GM23338 (cell line): ENCODE measurements around the gene MYADM. TPM values are rescaled to one million over a fixed set of nuclear protein-coding genes. Genes with fewer than 3 reads are reported as not detected.

Experiments
- ATAC-seq: fragments of 200-7000 bp; cut with Tn5 transposase; 3 replicates; pipeline ENCODE4 v1.9.1; 2020
- DNase-seq: peaks from one replicate; pipeline ENCODE4 v3.0.0-alpha.2; 2015; ENCODE audit warnings: low spot score
- H2AFZ ChIP-seq: fragments of 200-600 bp; sonication (generic); 2 replicates; pipeline ENCODE4 v1.8.0; 2016; ENCODE audit warnings: antibody characterized with exemption, mild to moderate bottlenecking, moderate library complexity
- H3F3A ChIP-seq: fragments of 200-600 bp; sonication (generic); replicated peaks from 2 replicates; pipeline ENCODE4 v1.8.0; 2017; ENCODE audit warnings: antibody characterized with exemption, mixed run types, low read depth
- H3K27ac ChIP-seq: fragments of 200-600 bp; sonication (generic); 2 replicates; pipeline ENCODE4 v1.6.1; 2016; ENCODE audit warnings: low read depth
- H3K27me3 ChIP-seq: fragments of 200-600 bp; sonication (generic); 2 replicates; pipeline ENCODE4 v1.8.0; 2016; ENCODE audit warnings: mild to moderate bottlenecking, mixed run types, moderate library complexity; ENCODE audit not compliant: insufficient read depth
- H3K36me3 ChIP-seq: fragments of 200-600 bp; sonication (generic); 2 replicates; pipeline ENCODE4 v1.8.0; 2016; ENCODE audit warnings: mild to moderate bottlenecking; ENCODE audit not compliant: insufficient read depth
- H3K4me1 ChIP-seq: fragments of 200-600 bp; sonication (generic); 2 replicates; pipeline ENCODE4 v1.8.0; 2016; ENCODE audit warnings: mild to moderate bottlenecking, moderate library complexity; ENCODE audit not compliant: insufficient read depth
- H3K4me2 ChIP-seq: fragments of 200-600 bp; sonication (generic); 2 replicates; pipeline ENCODE4 v1.7.1; 2017; ENCODE audit warnings: mixed run types
- H3K4me3 ChIP-seq: fragments of 200-600 bp; sonication (generic); 2 replicates; pipeline ENCODE4 v1.6.1; 2016; ENCODE audit warnings: mixed run types
- H3K79me2 ChIP-seq: fragments of 200-600 bp; sonication (generic); replicated peaks from 2 replicates; pipeline ENCODE4 v1.8.0; 2017; ENCODE audit warnings: mild to moderate bottlenecking; ENCODE audit not compliant: insufficient read depth
- H3K9me2 ChIP-seq: fragments of 200-600 bp; sonication (generic); 2 replicates; pipeline ENCODE4 v1.8.0; 2017; ENCODE audit not compliant: insufficient read depth
- H4K20me1 ChIP-seq: fragments of 200-600 bp; sonication (generic); replicated peaks from 2 replicates; pipeline ENCODE4 v1.8.0; 2017; ENCODE audit warnings: mild to moderate bottlenecking; ENCODE audit not compliant: insufficient read depth
- H3K27ac Mint-ChIP-seq: 2 replicates; pipeline ENCODE4 v1.8.0; 2020; ENCODE audit warnings: inconsistent platforms, mild to moderate bottlenecking, moderate library complexity, mixed read lengths
- H3K27me3 Mint-ChIP-seq: 3 replicates; pipeline ENCODE4 v1.8.0; 2022; ENCODE audit warnings: low read depth, mild to moderate bottlenecking, moderate library complexity, mixed read lengths, inconsistent platforms; ENCODE audit not compliant: insufficient read depth, poor library complexity
- H3K36me3 Mint-ChIP-seq: 3 replicates; pipeline ENCODE4 v1.8.0; 2021; ENCODE audit warnings: low read depth, mild to moderate bottlenecking, inconsistent platforms, moderate library complexity, mixed read lengths
- H3K4me1 Mint-ChIP-seq: 3 replicates; pipeline ENCODE4 v1.8.0; 2020; ENCODE audit warnings: mild to moderate bottlenecking, inconsistent platforms, mixed read lengths
- H3K4me3 Mint-ChIP-seq: 3 replicates; pipeline ENCODE4 v1.8.0; 2021; ENCODE audit warnings: moderate library complexity, mild to moderate bottlenecking, inconsistent platforms, mixed read lengths
- H3K9me3 Mint-ChIP-seq: 3 replicates; pipeline ENCODE4 v1.8.0; 2020; ENCODE audit warnings: moderate library complexity, mild to moderate bottlenecking, inconsistent platforms, mixed read lengths
- CTCF ChIP-seq, 2 experiments: fragments of 200-600 bp in 1 of 2; sonication (generic) in 1 of 2; conservative IDR thresholded peaks; 2 replicates each; pipeline versions ENCODE4 v1.5.1 to v1.6.1; 2016 to 2017; ENCODE audit warnings: antibody characterized with exemption in 2 of 2, low read depth in 2 of 2, mild to moderate bottlenecking in 2 of 2, moderate library complexity in 1 of 2
- ETS1 ChIP-seq: IDR thresholded peaks from 2 replicates; pipeline ENCODE4 v1.6.1; 2016; ENCODE audit warnings: antibody characterized with exemption
- EZH2phosphoT487 ChIP-seq: fragments of 200-600 bp; sonication (generic); IDR thresholded peaks from one replicate; pipeline ENCODE4 v1.8.1; 2018; ENCODE audit warnings: antibody characterized with exemption; ENCODE audit not compliant: unreplicated experiment
- NANOG ChIP-seq: IDR thresholded peaks from 2 replicates; pipeline ENCODE4 v1.6.1; 2016; ENCODE audit warnings: antibody characterized with exemption, borderline replicate concordance
- STAT1 ChIP-seq: IDR thresholded peaks from one replicate; pipeline ENCODE4 v1.6.1; 2016; ENCODE audit warnings: antibody characterized with exemption; ENCODE audit not compliant: unreplicated experiment
- ZNF331 ChIP-seq: fragments of 250-450 bp; sonication (Bioruptor Pico); IDR thresholded peaks from 2 replicates; pipeline ENCODE4 v1.5.0; 2020; ENCODE audit warnings: low read depth, mild to moderate bottlenecking, moderate library complexity
- polyA plus RNA-seq: library from polyadenylated mRNA; unstranded; fragments of >200 nt; fragmentation: Nextera tagmentation; extraction: Ambion mirVana; gene quantifications from 2 replicates; pipeline ENCODE4 v1.2.1, GENCODE V29; 2016
- total RNA-seq: library from RNA; depleted of rRNA; stranded (reverse); fragments of >200 nt; shearing (Covaris generic); gene quantifications from 2 replicates; pipeline ENCODE4 v1.2.3, GENCODE V29; 2014
- TF ChIP-seq, protein P1 (sequence below): IDR thresholded peaks from one replicate; pipeline ENCODE4 v1.6.1; 2018; ENCODE audit warnings: antibody characterized with exemption; ENCODE audit not compliant: unreplicated experiment
- TF ChIP-seq, protein P2 (sequence below): fragments of 250-450 bp; sonication (Bioruptor Pico); IDR thresholded peaks from 2 replicates; pipeline ENCODE4 v1.5.0; 2020; ENCODE audit warnings: mild to moderate bottlenecking, moderate library complexity

The MYADM gene
- total and polyA plus RNA-seq, 2 experiments from 2014 or later, result 49.9 to 57.1 TPM

DNA sequence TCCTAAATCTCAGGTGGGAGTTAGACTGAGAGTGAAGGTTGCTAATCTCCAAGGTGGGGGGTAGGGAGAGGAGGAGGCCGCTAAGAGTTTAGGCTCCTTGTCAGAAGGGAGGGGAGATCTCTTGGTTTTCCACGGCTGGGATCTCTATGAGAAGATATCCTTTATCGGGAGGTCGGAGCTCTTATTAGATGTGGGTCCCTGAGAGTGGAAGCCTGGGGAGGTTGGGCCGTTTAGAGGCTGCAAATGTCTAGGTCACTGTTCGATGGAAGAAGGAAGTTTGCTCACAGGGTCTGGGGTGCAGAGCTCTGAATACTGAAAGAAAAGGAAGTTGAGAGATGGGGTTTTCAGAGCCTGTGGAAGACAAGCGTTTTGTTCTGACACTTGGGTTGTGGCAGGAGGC, 3.8 kb downstream of the MYADM start (continued):
- TF ChIP-seq, protein P1, sequence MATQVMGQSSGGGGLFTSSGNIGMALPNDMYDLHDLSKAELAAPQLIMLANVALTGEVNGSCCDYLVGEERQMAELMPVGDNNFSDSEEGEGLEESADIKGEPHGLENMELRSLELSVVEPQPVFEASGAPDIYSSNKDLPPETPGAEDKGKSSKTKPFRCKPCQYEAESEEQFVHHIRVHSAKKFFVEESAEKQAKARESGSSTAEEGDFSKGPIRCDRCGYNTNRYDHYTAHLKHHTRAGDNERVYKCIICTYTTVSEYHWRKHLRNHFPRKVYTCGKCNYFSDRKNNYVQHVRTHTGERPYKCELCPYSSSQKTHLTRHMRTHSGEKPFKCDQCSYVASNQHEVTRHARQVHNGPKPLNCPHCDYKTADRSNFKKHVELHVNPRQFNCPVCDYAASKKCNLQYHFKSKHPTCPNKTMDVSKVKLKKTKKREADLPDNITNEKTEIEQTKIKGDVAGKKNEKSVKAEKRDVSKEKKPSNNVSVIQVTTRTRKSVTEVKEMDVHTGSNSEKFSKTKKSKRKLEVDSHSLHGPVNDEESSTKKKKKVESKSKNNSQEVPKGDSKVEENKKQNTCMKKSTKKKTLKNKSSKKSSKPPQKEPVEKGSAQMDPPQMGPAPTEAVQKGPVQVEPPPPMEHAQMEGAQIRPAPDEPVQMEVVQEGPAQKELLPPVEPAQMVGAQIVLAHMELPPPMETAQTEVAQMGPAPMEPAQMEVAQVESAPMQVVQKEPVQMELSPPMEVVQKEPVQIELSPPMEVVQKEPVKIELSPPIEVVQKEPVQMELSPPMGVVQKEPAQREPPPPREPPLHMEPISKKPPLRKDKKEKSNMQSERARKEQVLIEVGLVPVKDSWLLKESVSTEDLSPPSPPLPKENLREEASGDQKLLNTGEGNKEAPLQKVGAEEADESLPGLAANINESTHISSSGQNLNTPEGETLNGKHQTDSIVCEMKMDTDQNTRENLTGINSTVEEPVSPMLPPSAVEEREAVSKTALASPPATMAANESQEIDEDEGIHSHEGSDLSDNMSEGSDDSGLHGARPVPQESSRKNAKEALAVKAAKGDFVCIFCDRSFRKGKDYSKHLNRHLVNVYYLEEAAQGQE, result no peak
- TF ChIP-seq STAT1, result no peak

GRCh38 chr19:53872762-53873161, 5.1 kb downstream of the MYADM start:
- TF ChIP-seq, protein P2, sequence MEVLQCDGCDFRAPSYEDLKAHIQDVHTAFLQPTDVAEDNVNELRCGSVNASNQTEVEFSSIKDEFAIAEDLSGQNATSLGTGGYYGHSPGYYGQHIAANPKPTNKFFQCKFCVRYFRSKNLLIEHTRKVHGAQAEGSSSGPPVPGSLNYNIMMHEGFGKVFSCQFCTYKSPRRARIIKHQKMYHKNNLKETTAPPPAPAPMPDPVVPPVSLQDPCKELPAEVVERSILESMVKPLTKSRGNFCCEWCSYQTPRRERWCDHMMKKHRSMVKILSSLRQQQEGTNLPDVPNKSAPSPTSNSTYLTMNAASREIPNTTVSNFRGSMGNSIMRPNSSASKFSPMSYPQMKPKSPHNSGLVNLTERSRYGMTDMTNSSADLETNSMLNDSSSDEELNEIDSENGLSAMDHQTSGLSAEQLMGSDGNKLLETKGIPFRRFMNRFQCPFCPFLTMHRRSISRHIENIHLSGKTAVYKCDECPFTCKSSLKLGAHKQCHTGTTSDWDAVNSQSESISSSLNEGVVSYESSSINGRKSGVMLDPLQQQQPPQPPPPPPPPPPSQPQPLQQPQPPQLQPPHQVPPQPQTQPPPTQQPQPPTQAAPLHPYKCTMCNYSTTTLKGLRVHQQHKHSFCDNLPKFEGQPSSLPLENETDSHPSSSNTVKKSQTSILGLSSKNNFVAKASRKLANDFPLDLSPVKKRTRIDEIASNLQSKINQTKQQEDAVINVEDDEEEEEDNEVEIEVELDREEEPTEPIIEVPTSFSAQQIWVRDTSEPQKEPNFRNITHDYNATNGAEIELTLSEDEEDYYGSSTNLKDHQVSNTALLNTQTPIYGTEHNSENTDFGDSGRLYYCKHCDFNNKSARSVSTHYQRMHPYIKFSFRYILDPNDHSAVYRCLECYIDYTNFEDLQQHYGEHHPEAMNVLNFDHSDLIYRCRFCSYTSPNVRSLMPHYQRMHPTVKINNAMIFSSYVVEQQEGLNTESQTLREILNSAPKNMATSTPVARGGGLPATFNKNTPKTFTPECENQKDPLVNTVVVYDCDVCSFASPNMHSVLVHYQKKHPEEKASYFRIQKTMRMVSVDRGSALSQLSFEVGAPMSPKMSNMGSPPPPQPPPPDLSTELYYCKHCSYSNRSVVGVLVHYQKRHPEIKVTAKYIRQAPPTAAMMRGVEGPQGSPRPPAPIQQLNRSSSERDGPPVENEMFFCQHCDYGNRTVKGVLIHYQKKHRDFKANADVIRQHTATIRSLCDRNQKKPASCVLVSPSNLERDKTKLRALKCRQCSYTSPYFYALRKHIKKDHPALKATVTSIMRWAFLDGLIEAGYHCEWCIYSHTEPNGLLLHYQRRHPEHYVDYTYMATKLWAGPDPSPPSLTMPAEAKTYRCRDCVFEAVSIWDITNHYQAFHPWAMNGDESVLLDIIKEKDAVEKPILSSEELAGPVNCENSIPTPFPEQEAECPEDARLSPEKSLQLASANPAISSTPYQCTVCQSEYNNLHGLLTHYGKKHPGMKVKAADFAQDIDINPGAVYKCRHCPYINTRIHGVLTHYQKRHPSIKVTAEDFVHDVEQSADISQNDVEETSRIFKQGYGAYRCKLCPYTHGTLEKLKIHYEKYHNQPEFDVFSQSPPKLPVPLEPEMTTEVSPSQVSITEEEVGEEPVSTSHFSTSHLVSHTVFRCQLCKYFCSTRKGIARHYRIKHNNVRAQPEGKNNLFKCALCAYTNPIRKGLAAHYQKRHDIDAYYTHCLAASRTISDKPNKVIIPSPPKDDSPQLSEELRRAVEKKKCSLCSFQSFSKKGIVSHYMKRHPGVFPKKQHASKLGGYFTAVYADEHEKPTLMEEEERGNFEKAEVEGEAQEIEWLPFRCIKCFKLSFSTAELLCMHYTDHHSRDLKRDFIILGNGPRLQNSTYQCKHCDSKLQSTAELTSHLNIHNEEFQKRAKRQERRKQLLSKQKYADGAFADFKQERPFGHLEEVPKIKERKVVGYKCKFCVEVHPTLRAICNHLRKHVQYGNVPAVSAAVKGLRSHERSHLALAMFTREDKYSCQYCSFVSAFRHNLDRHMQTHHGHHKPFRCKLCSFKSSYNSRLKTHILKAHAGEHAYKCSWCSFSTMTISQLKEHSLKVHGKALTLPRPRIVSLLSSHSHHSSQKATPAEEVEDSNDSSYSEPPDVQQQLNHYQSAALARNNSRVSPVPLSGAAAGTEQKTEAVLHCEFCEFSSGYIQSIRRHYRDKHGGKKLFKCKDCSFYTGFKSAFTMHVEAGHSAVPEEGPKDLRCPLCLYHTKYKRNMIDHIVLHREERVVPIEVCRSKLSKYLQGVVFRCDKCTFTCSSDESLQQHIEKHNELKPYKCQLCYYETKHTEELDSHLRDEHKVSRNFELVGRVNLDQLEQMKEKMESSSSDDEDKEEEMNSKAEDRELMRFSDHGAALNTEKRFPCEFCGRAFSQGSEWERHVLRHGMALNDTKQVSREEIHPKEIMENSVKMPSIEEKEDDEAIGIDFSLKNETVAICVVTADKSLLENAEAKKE (CRISPR knock-in tag), result no peak
- TF ChIP-seq ETS1 (no peak), EZH2phosphoT487 (no peak), STAT1 (no peak), CTCF (conservative IDR thresholded peaks at IDR 0.05; ENCODE audit: low read depth in 2 of 2) (no peak; a peak in 1 of 4 replicates), NANOG (no peak), ZNF331 (CRISPR knock-in tag) (no peak)
- no peak for DNase-seq
- Histone ChIP-seq H4K20me1 (peaks cover 8% of the 10 kb centered on the region), H3K4me3 (no peak overlapping the region), H3K79me2 (peaks cover 27% of the 10 kb centered on the region), H3K4me1 (peaks cover 24% of the 10 kb centered on the region), H2AFZ (no peak overlapping the region), H3K27me3 (no peaks in the 10 kb centered on the region), H3F3A (peaks cover 20% of the 10 kb centered on the region), H3K4me2 (no peak overlapping the region), H3K27ac (no peak overlapping the region), H3K36me3 (peaks cover 18% of the 10 kb centered on the region; the same call in 1 of the 2 replicates), H3K9me2 (no peaks in the 10 kb centered on the region)
- Mint-ChIP-seq H3K27me3 (peaks cover 26% of the 10 kb centered on the region), H3K9me3 (no peaks in the 10 kb centered on the region), H3K4me1 (peaks cover 35% of the 10 kb centered on the region), H3K27ac (no peak overlapping the region; the same call in 1 of the 2 replicates), H3K4me3 (no peak overlapping the region), H3K36me3 (peaks cover 34% of the 10 kb centered on the region)
- no peak for ATAC-seq
